Mesendoderm (in vitro differentiated cells): ENCODE measurements around the gene WBP1L.

Experiments
- DNase-seq: peaks from one replicate; pipeline ENCODE4 v3.0.0; 2013
- H2AK5ac ChIP-seq: 2 replicates; pipeline ENCODE4 v1.6.1; 2013; ENCODE audit warnings: low read length, inconsistent platforms
- H2BK120ac ChIP-seq: 2 replicates; pipeline ENCODE4 v1.6.1; 2013; ENCODE audit warnings: low read depth, mild to moderate bottlenecking, low read length, moderate library complexity, mixed read lengths
- H2BK15ac ChIP-seq: replicated peaks from 2 replicates; pipeline ENCODE4 v1.6.1; 2013; ENCODE audit warnings: low read depth, mild to moderate bottlenecking, moderate library complexity
- H2BK5ac ChIP-seq: 2 replicates; pipeline ENCODE4 v1.6.1; 2013; ENCODE audit warnings: low read length, inconsistent platforms
- H3K18ac ChIP-seq: 2 replicates; pipeline ENCODE4 v1.6.1; 2013; ENCODE audit warnings: mild to moderate bottlenecking, low read length, mixed read lengths
- H3K23ac ChIP-seq: one replicate; pipeline ENCODE4 v1.6.1; 2013; ENCODE audit warnings: low read length
- H3K27ac ChIP-seq: 2 replicates; pipeline ENCODE4 v1.5.1; 2013; ENCODE audit warnings: low read depth, mild to moderate bottlenecking, inconsistent platforms, low read length, moderate library complexity
- H3K27me3 ChIP-seq: 2 replicates; pipeline ENCODE4 v1.6.1; 2013; ENCODE audit warnings: low read length, control low read depth, mild to moderate bottlenecking, inconsistent platforms; ENCODE audit not compliant: insufficient read depth, poor library complexity
- H3K36me3 ChIP-seq: 2 replicates; pipeline ENCODE4 v1.6.1; 2013; ENCODE audit warnings: low read length, inconsistent platforms; ENCODE audit not compliant: control insufficient read depth, insufficient read depth
- H3K4ac ChIP-seq: one replicate; pipeline ENCODE4 v1.6.1; 2013; ENCODE audit warnings: low read depth, mild to moderate bottlenecking, low read length, moderate library complexity
- H3K4me1 ChIP-seq: 2 replicates; pipeline ENCODE4 v1.6.1; 2013; ENCODE audit warnings: low read depth, low read length, inconsistent platforms; ENCODE audit not compliant: control insufficient read depth
- H3K4me2 ChIP-seq: 2 replicates; pipeline ENCODE4 v1.6.1; 2013; ENCODE audit warnings: low read length
- H3K4me3 ChIP-seq: 2 replicates; pipeline ENCODE4 v1.5.1; 2013; ENCODE audit warnings: mild to moderate bottlenecking, low read length
- H3K56ac ChIP-seq: one replicate; pipeline ENCODE4 v1.6.1; 2013; ENCODE audit warnings: low read length
- H3K79me1 ChIP-seq: 2 replicates; pipeline ENCODE4 v1.6.1; 2013; ENCODE audit warnings: low read length, inconsistent platforms
- H3K79me2 ChIP-seq: 2 replicates; pipeline ENCODE4 v1.6.1; 2013; ENCODE audit warnings: mild to moderate bottlenecking, low read length; ENCODE audit not compliant: control insufficient read depth, insufficient read depth
- H3K9ac ChIP-seq: 2 replicates; pipeline ENCODE4 v1.6.1; 2013; ENCODE audit warnings: low read length, inconsistent platforms
- H4K5ac ChIP-seq: one replicate; pipeline ENCODE4 v1.6.1; 2013; ENCODE audit warnings: low read length
- H4K8ac ChIP-seq: one replicate; pipeline ENCODE4 v1.6.1; 2013; ENCODE audit warnings: low read depth, mild to moderate bottlenecking, control low read depth, low read length, moderate library complexity
- WGBS: extraction: QIAGEN DNeasy Blood & Tissue Kit; methylation state at CpG from one replicate; pipeline ENCODE4 v1.1.7; 2013; ENCODE audit warnings: low lambda C conversion rate, missing lambda C conversion rate; ENCODE audit not compliant: insufficient coverage; ENCODE audit errors: extremely low coverage; 5-methylcytosine and 5-hydroxymethylcytosine counted together

WBP1L gene

GRCh38 chr10:102712843-102713538 lies 30.8 kb upstream of the WBP1L start:
- H3K4me2 ChIP-seq: peak overlapping the region; percentile 28
- no peak overlapping the region for H4K8ac ChIP-seq
- H3K9ac ChIP-seq: peak overlapping the region; percentile 86
- H3K23ac ChIP-seq: peak overlapping the region; percentile 48
- H2AK5ac ChIP-seq: no peak overlapping the region
- peak overlapping the region; percentile 79 for H3K4me3 ChIP-seq
- H3K27me3 ChIP-seq: no peaks in the 10 kb centered on the region
- no peak overlapping the region for H3K18ac ChIP-seq
- H3K79me2 ChIP-seq: peaks cover 11% of the 10 kb centered on the region
- peak overlapping the region; percentile 92 for H3K56ac ChIP-seq
- H3K36me3 ChIP-seq: no peaks in the 10 kb centered on the region
- H4K5ac ChIP-seq: no peak overlapping the region
- no CpG with 5 or more reads among the region's 8 CpGs for WGBS
- no peak overlapping the region for H3K27ac ChIP-seq
- peaks cover 14% of the 10 kb centered on the region for H3K79me1 ChIP-seq
- H3K4ac ChIP-seq: no peak overlapping the region
- DNase-seq: no peak
- no peak overlapping the region for H2BK120ac ChIP-seq
- H3K4me1 ChIP-seq: peaks cover 15% of the 10 kb centered on the region
- H2BK15ac ChIP-seq: no peak overlapping the region
- no peak overlapping the region for H2BK5ac ChIP-seq

- H3K4ac ChIP-seq: peak overlapping the region; percentile 39
- peak overlapping the region; percentile 33 for H3K18ac ChIP-seq
- H2BK120ac ChIP-seq: no peak overlapping the region
- H3K56ac ChIP-seq: peak overlapping the region; percentile 92
- H2AK5ac ChIP-seq: no peak overlapping the region
- H3K27ac ChIP-seq: peak overlapping the region; percentile 67
- no CpG with 5 or more reads among the region's 13 CpGs for WGBS
- peaks cover 11% of the 10 kb centered on the region for H3K79me2 ChIP-seq
- peak overlapping the region; percentile 79 for H3K4me3 ChIP-seq
- peaks cover 14% of the 10 kb centered on the region for H3K79me1 ChIP-seq
- no peak overlapping the region for H2BK5ac ChIP-seq
- H3K4me2 ChIP-seq: peak overlapping the region; percentile 28
- H4K8ac ChIP-seq: no peak overlapping the region
- H3K23ac ChIP-seq: peak overlapping the region; percentile 48
- no peak overlapping the region for H2BK15ac ChIP-seq
- DNase-seq: no peak
- no peaks in the 10 kb centered on the region for H3K27me3 ChIP-seq
- H4K5ac ChIP-seq: no peak overlapping the region
- H3K4me1 ChIP-seq: peaks cover 19% of the 10 kb centered on the region
- peak overlapping the region; percentile 86 for H3K9ac ChIP-seq
- H3K36me3 ChIP-seq: no peaks in the 10 kb centered on the region
Measured at GRCh38 chr10:102713539-102713813, 30.3 kb upstream of the WBP1L start.

GRCh38 chr10:102713814-102714620 lies 29.7 kb upstream of the WBP1L start, which contains the start of gene ARL3:
TSS of gene ARL3 (minus strand) at chr10:102714397. CDS start at chr10:102714275, 122 bp downstream.
- Histone ChIP-seq H4K5ac (no peak within 1 kb of the TSS), H3K27me3 (no peaks in the 10 kb centered on the region), H3K27ac (peak within 1 kb of the TSS; percentile 67), H3K18ac (peak within 1 kb of the TSS; percentile 33), H3K36me3 (no peaks in the 10 kb centered on the region), H3K4me2 (peak within 1 kb of the TSS; percentile 62), H2BK120ac (no peak within 1 kb of the TSS), H3K4me3 (peak within 1 kb of the TSS; percentile 95), H3K79me2 (peaks cover 11% of the 10 kb centered on the region), H4K8ac (no peak within 1 kb of the TSS), H3K23ac (peak within 1 kb of the TSS; percentile 48), H3K79me1 (peaks cover 14% of the 10 kb centered on the region), H3K4ac (peak within 1 kb of the TSS; percentile 76), H2BK5ac (peak within 1 kb of the TSS; percentile 67), H2AK5ac (no peak within 1 kb of the TSS), H3K56ac (peak within 1 kb of the TSS; percentile 99), H3K4me1 (peaks cover 22% of the 10 kb centered on the region), H3K9ac (peak within 1 kb of the TSS; percentile 96), H2BK15ac (no peak within 1 kb of the TSS)
- WGBS: no CpG with 5 or more reads among the region's 62 CpGs
- DNase-seq: peak; percentile 100

GRCh38 chr10:102714621-102715455 lies 28.9 kb upstream of the WBP1L start, which contains the start of gene SFXN2:
TSS of gene SFXN2 (plus strand) at chr10:102714636. CDS start at chr10:102726637, 12,001 bp downstream.
- H3K4me3 ChIP-seq: peak within 1 kb of the TSS; percentile 95
- peak within 1 kb of the TSS; percentile 96 for H3K9ac ChIP-seq
- no peaks in the 10 kb centered on the region for H3K36me3 ChIP-seq
- peak within 1 kb of the TSS; percentile 48 for H3K23ac ChIP-seq
- peak within 1 kb of the TSS; percentile 99 for H3K56ac ChIP-seq
- peaks cover 22% of the 10 kb centered on the region for H3K4me1 ChIP-seq
- H3K79me2 ChIP-seq: peaks cover 11% of the 10 kb centered on the region
- peak within 1 kb of the TSS; percentile 67 for H2BK5ac ChIP-seq
- WGBS: no CpG with 5 or more reads among the region's 46 CpGs
- no peak within 1 kb of the TSS for H2BK120ac ChIP-seq
- peak within 1 kb of the TSS; percentile 76 for H3K4ac ChIP-seq
- peak within 1 kb of the TSS; percentile 33 for H3K18ac ChIP-seq
- no peak within 1 kb of the TSS for H4K5ac ChIP-seq
- no peak within 1 kb of the TSS for H4K8ac ChIP-seq
- peak within 1 kb of the TSS; percentile 67 for H3K27ac ChIP-seq
- no peak for DNase-seq
- no peaks in the 10 kb centered on the region for H3K27me3 ChIP-seq
- no peak within 1 kb of the TSS for H2BK15ac ChIP-seq
- H2AK5ac ChIP-seq: no peak within 1 kb of the TSS
- peaks cover 16% of the 10 kb centered on the region for H3K79me1 ChIP-seq
- peak within 1 kb of the TSS; percentile 62 for H3K4me2 ChIP-seq

- Histone ChIP-seq H3K4me2 (no peak overlapping the region), H4K8ac (no peak overlapping the region), H2BK15ac (no peak overlapping the region), H3K9ac (peak overlapping the region; percentile 96), H3K18ac (no peak overlapping the region), H3K36me3 (no peaks in the 10 kb centered on the region), H3K23ac (no peak overlapping the region), H3K4ac (no peak overlapping the region), H3K27me3 (no peaks in the 10 kb centered on the region), H3K79me1 (peaks cover 14% of the 10 kb centered on the region), H3K79me2 (peaks cover 11% of the 10 kb centered on the region), H3K56ac (peak overlapping the region; percentile 99), H4K5ac (no peak overlapping the region), H2AK5ac (no peak overlapping the region), H3K4me1 (peaks cover 19% of the 10 kb centered on the region), H2BK5ac (no peak overlapping the region), H3K27ac (no peak overlapping the region), H3K4me3 (no peak overlapping the region), H2BK120ac (no peak overlapping the region)
- no CpG with 5 or more reads among the region's 1 CpG for WGBS
- no peak for DNase-seq
Measured at GRCh38 chr10:102715880-102716279, 27.9 kb upstream of the WBP1L start.
